Calu3 (cell line): ENCODE measurements around the gene PITPNB. TPM values are rescaled to one million over a fixed set of nuclear protein-coding genes. Genes with fewer than 3 reads are reported as not detected.

Experiments used
- BruUV-seq: library from RNA; stranded (reverse); fragments of 400-500 nt; replicated peaks from 2 replicates; lab custom pipeline; 2021; lab: Mats Ljungman, UMichigan
- CTCF ChIA-PET: fragments of 300-600 bp; sonication (Branson Sonifier 250); formaldehyde crosslinking; loops from one replicate; lab custom pipeline; 2022; ENCODE audit warnings: antibody characterized with exemption; lab: Charles Lee
- DNase-seq: peaks from one replicate; pipeline ENCODE4 v3.0.0; 2022
- H3K27ac Mint-ChIP-seq: one replicate; pipeline ENCODE4 v1.8.0; 2022; ENCODE audit warnings: mixed read lengths; ENCODE audit not compliant: unreplicated experiment
- H3K27me3 Mint-ChIP-seq: one replicate; pipeline ENCODE4 v1.8.0; 2022; ENCODE audit warnings: mixed read lengths; ENCODE audit not compliant: unreplicated experiment
- H3K36me3 Mint-ChIP-seq: one replicate; pipeline ENCODE4 v1.8.0; 2022; ENCODE audit warnings: mild to moderate bottlenecking, moderate library complexity, mixed read lengths; ENCODE audit not compliant: insufficient read depth, unreplicated experiment
- H3K4me1 Mint-ChIP-seq: one replicate; pipeline ENCODE4 v1.8.0; 2022; ENCODE audit warnings: mild to moderate bottlenecking, low read depth, mixed read lengths; ENCODE audit not compliant: unreplicated experiment
- H3K4me3 Mint-ChIP-seq: one replicate; pipeline ENCODE4 v1.8.0; 2022; ENCODE audit warnings: mild to moderate bottlenecking, low read depth, moderate library complexity, mixed read lengths; ENCODE audit not compliant: unreplicated experiment
- H3K9me3 Mint-ChIP-seq: one replicate; pipeline ENCODE4 v1.8.0; 2022; ENCODE audit warnings: low read depth, mixed read lengths; ENCODE audit not compliant: unreplicated experiment
- intact Hi-C: fragments of 100-400 bp; cut with micrococcal nuclease; formaldehyde crosslinking; loops from one replicate; pipeline ENCODE4 v1.10.0; 2022; ENCODE audit not compliant: unreplicated experiment
- total RNA-seq: library from RNA; stranded (reverse); gene quantifications from 2 replicates; pipeline ENCODE4 v1.2.3, GENCODE V29; 2022
- TF ChIP-seq, protein P1 (sequence below): fragments of 200-600 bp; IDR thresholded peaks from one replicate; pipeline ENCODE4 v1.8.0; 2022; ENCODE audit warnings: antibody characterized with exemption; ENCODE audit not compliant: unreplicated experiment

PITPNB gene
- total RNA-seq, 1 experiment from 2014 or later = 136 TPM

DNA sequence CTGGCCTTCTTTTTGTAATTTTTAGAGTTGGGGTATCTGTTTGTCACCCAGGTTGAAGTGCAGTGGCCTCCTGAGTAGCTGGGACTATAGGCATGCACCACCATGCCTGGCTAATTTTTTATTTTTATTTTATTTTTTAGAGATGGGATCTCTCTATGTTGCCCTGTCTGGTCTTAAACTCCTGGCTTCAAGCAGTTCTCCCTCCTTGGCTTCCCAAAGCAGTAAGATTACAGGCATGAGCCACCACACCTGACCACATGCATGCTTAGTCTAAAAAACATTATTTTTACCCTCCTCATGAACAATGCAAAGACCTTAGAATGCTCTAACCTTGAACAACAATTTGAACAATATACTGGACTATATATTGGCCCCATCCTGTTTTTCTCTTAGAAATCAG, 22.1 kb upstream of the PITPNB start:
- intact Hi-C loops = no loop called here
- Mint-ChIP-seq H3K9me3 (no peaks in the 10 kb centered on the region), H3K27ac (no peak overlapping the region), H3K36me3 (no peaks in the 10 kb centered on the region), H3K4me3 (no peak overlapping the region), H3K4me1 (no peaks in the 10 kb centered on the region), H3K27me3 (no peaks in the 10 kb centered on the region)
- TF ChIP-seq, protein P1, sequence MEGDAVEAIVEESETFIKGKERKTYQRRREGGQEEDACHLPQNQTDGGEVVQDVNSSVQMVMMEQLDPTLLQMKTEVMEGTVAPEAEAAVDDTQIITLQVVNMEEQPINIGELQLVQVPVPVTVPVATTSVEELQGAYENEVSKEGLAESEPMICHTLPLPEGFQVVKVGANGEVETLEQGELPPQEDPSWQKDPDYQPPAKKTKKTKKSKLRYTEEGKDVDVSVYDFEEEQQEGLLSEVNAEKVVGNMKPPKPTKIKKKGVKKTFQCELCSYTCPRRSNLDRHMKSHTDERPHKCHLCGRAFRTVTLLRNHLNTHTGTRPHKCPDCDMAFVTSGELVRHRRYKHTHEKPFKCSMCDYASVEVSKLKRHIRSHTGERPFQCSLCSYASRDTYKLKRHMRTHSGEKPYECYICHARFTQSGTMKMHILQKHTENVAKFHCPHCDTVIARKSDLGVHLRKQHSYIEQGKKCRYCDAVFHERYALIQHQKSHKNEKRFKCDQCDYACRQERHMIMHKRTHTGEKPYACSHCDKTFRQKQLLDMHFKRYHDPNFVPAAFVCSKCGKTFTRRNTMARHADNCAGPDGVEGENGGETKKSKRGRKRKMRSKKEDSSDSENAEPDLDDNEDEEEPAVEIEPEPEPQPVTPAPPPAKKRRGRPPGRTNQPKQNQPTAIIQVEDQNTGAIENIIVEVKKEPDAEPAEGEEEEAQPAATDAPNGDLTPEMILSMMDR = no peak
- CTCF ChIA-PET = no interaction called here
- DNase-seq = no peak
- BruUV-seq = no TSS peak

DNA sequence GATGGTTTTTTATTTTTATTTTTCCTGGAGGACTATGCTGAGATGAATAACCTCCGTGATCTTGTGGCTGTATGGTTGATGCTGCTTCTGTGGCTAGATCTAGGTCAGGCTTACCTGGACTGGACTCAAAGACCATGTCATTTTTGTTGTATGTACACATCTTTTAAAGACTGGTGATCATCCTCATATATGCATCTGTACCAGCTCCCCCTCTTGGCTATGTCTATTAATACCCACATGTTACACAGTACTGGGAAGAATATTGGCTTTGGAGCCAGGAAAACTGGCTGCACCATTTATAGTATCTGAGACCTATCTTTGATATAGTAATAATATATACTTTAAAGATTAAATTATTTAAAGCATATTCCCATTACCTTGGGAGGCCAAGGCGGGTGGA, 18.4 kb upstream of the PITPNB start:
- intact Hi-C loops = no loop called here

DNA sequence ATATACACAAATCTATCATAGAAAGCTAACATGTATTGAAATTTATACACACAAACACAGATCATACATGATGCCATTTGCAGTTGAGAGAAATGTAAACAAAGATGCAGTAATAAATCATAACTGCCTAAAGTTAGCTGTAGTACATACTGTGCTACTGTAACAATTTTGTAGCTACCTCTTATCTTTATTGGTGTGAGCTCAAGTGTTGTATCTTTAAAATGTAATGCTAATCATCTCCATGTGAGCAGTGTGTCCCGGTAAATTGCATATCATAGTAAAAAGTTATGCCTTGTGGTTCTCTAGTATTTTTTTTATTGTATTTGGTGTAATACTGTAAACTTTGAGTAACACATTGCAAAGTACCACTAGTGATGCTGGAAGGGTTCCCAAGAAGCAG, 16.8 kb upstream of the PITPNB start:
- no peak overlapping the region for H3K27ac Mint-ChIP-seq
- CTCF ChIA-PET = interaction anchor here (1.1 kb wide), 1 partner anchor 471 kb away, joined by 3 read pairs; no protein-coding TSS in a partner anchor
- no peak overlapping the region for H3K4me3 Mint-ChIP-seq
- H3K27me3 Mint-ChIP-seq = no peaks in the 10 kb centered on the region
- DNase-seq = no peak
- peaks cover 19% of the 10 kb centered on the region for H3K4me1 Mint-ChIP-seq
- intact Hi-C loops = no loop called here
- TF ChIP-seq, protein P1 = no peak
- peaks cover 24% of the 10 kb centered on the region for H3K36me3 Mint-ChIP-seq
- H3K9me3 Mint-ChIP-seq = no peaks in the 10 kb centered on the region
- no TSS peak for BruUV-seq

More for the DNA sequence above, 18.4 kb upstream of the PITPNB start:
- no peak overlapping the region for H3K27ac Mint-ChIP-seq
- no peak overlapping the region for H3K4me3 Mint-ChIP-seq
- CTCF ChIA-PET = no interaction called here
- BruUV-seq = no TSS peak
- H3K9me3 Mint-ChIP-seq = no peaks in the 10 kb centered on the region
- peaks cover 15% of the 10 kb centered on the region for H3K4me1 Mint-ChIP-seq
- no peaks in the 10 kb centered on the region for H3K27me3 Mint-ChIP-seq
- no peak for DNase-seq
- TF ChIP-seq, protein P1 = no peak
- peaks cover 19% of the 10 kb centered on the region for H3K36me3 Mint-ChIP-seq

DNA sequence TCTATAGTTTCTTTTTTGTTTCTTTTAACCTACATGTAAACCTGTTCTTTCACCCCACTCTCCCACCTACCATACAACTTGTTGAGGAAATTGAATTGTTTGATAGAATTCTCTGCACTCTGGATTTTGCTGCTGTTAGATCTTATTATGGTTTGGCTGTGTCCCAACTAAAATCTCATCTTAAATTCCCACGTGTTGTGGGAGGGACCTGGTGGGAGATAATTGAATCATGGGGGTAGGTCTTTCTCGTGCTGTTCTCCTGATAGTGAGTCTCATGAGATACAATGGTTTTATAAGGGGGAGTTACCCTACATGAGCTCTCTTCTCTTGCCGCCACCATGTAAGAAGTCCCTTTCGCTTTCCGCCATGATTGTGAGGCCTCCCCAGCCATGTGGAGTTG, 15.0 kb upstream of the PITPNB start:
- CTCF ChIA-PET = no interaction called here
- Mint-ChIP-seq H3K27me3 (no peaks in the 10 kb centered on the region), H3K4me1 (peaks cover 33% of the 10 kb centered on the region), H3K4me3 (peak overlapping the region; percentile 78), H3K9me3 (no peaks in the 10 kb centered on the region), H3K27ac (peak overlapping the region; percentile 97), H3K36me3 (peaks cover 24% of the 10 kb centered on the region)
- no TSS peak for BruUV-seq
- intact Hi-C loops = no loop called here
- no peak for DNase-seq
- TF ChIP-seq, protein P1 = no peak
